Lower lobe of right lung (tissue), 2 donors: ENCODE results near the gene GLIPR2. TPM values are rescaled to one million over a fixed set of nuclear protein-coding genes. Genes with fewer than 3 reads are reported as not detected.

ENCODE experiments used
- ATAC-seq, 2 donors: fragments of 200-7000 bp; cut with Tn5 transposase; one replicate each; pipeline ENCODE4 v1.9.1; 2020 to 2022; ENCODE audit warnings: mild to moderate bottlenecking in 2 of 2, moderate library complexity in 2 of 2
- DNase-seq: peaks from one replicate; pipeline ENCODE4 v3.0.0-alpha.2; 2020
- H3K27ac ChIP-seq: fragments of 200-600 bp; one replicate; pipeline ENCODE4 v1.8.0; 2022
- H3K27me3 ChIP-seq: fragments of 200-600 bp; one replicate; pipeline ENCODE4 v1.8.0; 2022; ENCODE audit warnings: low read depth
- H3K36me3 ChIP-seq: fragments of 200-600 bp; one replicate; pipeline ENCODE4 v1.8.0; 2022; ENCODE audit warnings: mild to moderate bottlenecking
- H3K4me1 ChIP-seq: fragments of 200-600 bp; one replicate; pipeline ENCODE4 v1.8.0; 2022
- H3K4me3 ChIP-seq: fragments of 200-600 bp; one replicate; pipeline ENCODE4 v1.8.0; 2022; ENCODE audit warnings: mild to moderate bottlenecking
- H3K9me3 ChIP-seq: fragments of 200-600 bp; one replicate; pipeline ENCODE4 v1.8.0; 2022
- CTCF ChIP-seq: fragments of 200-600 bp; IDR thresholded peaks from one replicate; pipeline ENCODE4 v1.8.0; 2022; ENCODE audit warnings: antibody characterized with exemption, mild to moderate bottlenecking
- intact Hi-C: fragments of 100-400 bp; cut with DNase I; formaldehyde crosslinking; loops from one replicate; pipeline ENCODE4 v1.11.0; 2022
- total RNA-seq: library from RNA; stranded (reverse); fragmentation: NEBNext Ultra II Directional; extraction: Animal tissue kit (Norgen Biotek cat#: 25700); gene quantifications from one replicate; pipeline ENCODE4 v1.2.1, GENCODE V29; 2021
- donor health status: DM: no; HTN: yes; CAD: no; lungs with severe emphysema.

The GLIPR2 gene
- total RNA-seq, 1 donor from 2014 or later, result 108 TPM

GRCh38 chr9:36116593-36116992, 19.9 kb upstream of the GLIPR2 start:
- intact Hi-C loops, result no loop called here
- no peak for ATAC-seq
- Histone ChIP-seq H3K9me3 (no peaks in the 10 kb centered on the region), H3K27me3 (no peaks in the 10 kb centered on the region), H3K4me1 (peaks cover 7% of the 10 kb centered on the region), H3K36me3 (peaks cover 13% of the 10 kb centered on the region), H3K4me3 (no peak overlapping the region), H3K27ac (no peak overlapping the region)
- no peak for TF ChIP-seq CTCF
- DNase-seq, result no peak

- DNase-seq (no peak), ATAC-seq (no peak)
- Histone ChIP-seq H3K4me1 (peaks cover 7% of the 10 kb centered on the region), H3K36me3 (peaks cover 28% of the 10 kb centered on the region), H3K4me3 (no peak overlapping the region), H3K9me3 (no peaks in the 10 kb centered on the region), H3K27ac (no peak overlapping the region), H3K27me3 (no peaks in the 10 kb centered on the region)
- no peak for TF ChIP-seq CTCF
- intact Hi-C loops, result no loop called here
These were observed 18.3 kb upstream of the GLIPR2 start for GRCh38 chr9:36118201-36118600.

DNA sequence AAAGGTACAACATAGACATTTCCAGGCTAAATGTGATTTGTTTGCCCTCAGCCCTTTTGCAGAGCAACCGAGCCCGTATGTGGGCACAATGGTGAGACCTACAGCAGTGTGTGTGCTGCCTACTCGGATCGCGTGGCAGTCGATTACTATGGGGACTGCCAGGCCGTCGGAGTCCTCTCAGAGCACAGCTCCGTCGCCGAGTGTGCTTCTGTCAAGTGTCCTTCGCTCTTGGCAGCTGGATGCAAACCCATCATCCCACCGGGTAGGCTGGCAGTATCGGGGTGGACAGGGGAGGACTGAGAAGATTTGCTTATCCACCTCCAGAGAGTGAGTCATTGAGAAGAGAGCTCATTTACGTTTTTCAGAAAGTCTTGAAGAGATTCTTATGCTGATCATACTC, 17.8 kb upstream of the GLIPR2 start:
- no peak for TF ChIP-seq CTCF
- Histone ChIP-seq H3K27ac (no peak overlapping the region), H3K4me1 (peaks cover 7% of the 10 kb centered on the region), H3K27me3 (no peaks in the 10 kb centered on the region), H3K4me3 (no peak overlapping the region), H3K36me3 (peaks cover 32% of the 10 kb centered on the region), H3K9me3 (no peaks in the 10 kb centered on the region)
- peak; percentile 82 to 94 for ATAC-seq
- peak; percentile 72 for DNase-seq
- intact Hi-C loops, result no loop called here

- Histone ChIP-seq H3K4me1 (peaks cover 7% of the 10 kb centered on the region), H3K36me3 (peaks cover 32% of the 10 kb centered on the region), H3K27me3 (no peaks in the 10 kb centered on the region), H3K9me3 (no peaks in the 10 kb centered on the region), H3K4me3 (no peak overlapping the region), H3K27ac (no peak overlapping the region)
- no peak for ATAC-seq
- TF ChIP-seq CTCF, result no peak
- DNase-seq, result no peak
- intact Hi-C loops, result no loop called here
These were observed 17.1 kb upstream of the GLIPR2 start for GRCh38 chr9:36119476-36119875.

- H3K27ac ChIP-seq, result no peak overlapping the region
- no peaks in the 10 kb centered on the region for H3K9me3 ChIP-seq
- H3K4me3 ChIP-seq, result no peak overlapping the region
- ATAC-seq (no peak), DNase-seq (no peak)
- peaks cover 7% of the 10 kb centered on the region for H3K4me1 ChIP-seq
- intact Hi-C loops, result no loop called here
- TF ChIP-seq CTCF, result no peak
- no peaks in the 10 kb centered on the region for H3K27me3 ChIP-seq
- peaks cover 32% of the 10 kb centered on the region for H3K36me3 ChIP-seq
These were observed 15.8 kb upstream of the GLIPR2 start for GRCh38 chr9:36120705-36121104.

DNA sequence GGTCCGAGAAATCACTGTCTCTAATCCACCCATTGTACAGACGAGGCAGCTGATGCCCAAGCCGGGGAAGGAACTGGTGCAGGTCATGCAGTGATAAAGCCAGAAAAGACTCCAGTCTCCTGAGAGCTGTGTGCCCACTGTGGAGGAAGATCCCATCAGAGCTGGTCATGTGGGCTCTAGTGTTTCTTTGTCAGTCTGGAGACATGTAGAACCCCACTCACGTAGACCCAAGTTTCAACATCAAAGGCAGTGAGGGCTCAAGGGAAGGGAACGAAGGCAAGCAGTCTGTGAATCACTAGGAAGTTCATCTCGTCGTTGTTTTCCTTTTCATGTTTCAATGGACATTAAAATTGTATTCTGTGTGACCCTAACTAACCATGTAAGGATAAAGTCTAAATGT, 14.6 kb upstream of the GLIPR2 start:
- Histone ChIP-seq H3K4me3 (no peak overlapping the region), H3K27ac (no peak overlapping the region), H3K9me3 (no peaks in the 10 kb centered on the region), H3K36me3 (peaks cover 29% of the 10 kb centered on the region), H3K4me1 (peaks cover 7% of the 10 kb centered on the region), H3K27me3 (no peaks in the 10 kb centered on the region)
- no peak for TF ChIP-seq CTCF
- ATAC-seq, result no peak
- intact Hi-C loops, result no loop called here
- no peak for DNase-seq
